HG02943 (cell line): ENCODE data around the gene AANAT.
"Not testable (repeated sequence)": the region's sequence is repeated elsewhere in the genome, so short reads cannot be mapped to it uniquely, and the experiment has no call there.

Experiments used
- ATAC-seq: cut with Tn5 transposase; IDR thresholded peaks from one replicate; pipeline ENCODE4 v1.9.1; 2021; ENCODE audit warnings: mild to moderate bottlenecking, low read depth, moderate library complexity; ENCODE audit not compliant: unreplicated experiment

Gene AANAT

GRCh38 chr17:76502341-76503211 lies 35.2 kb downstream of the AANAT start:
- no peak for ATAC-seq

- ATAC-seq = no peak
Measured at GRCh38 chr17:76504117-76504516, 36.7 kb downstream of the AANAT start.

- ATAC-seq = no peak
Measured at GRCh38 chr17:76506408-76507345, 39.3 kb downstream of the AANAT start.

- not testable (repeated sequence) for ATAC-seq
Measured at GRCh38 chr17:76508472-76509063, 41.2 kb downstream of the AANAT start.

- no peak for ATAC-seq
Measured at GRCh38 chr17:76510831-76511244, 43.4 kb downstream of the AANAT start.

- ATAC-seq = no peak
Measured at GRCh38 chr17:76511668-76512365, 44.4 kb downstream of the AANAT start.

GRCh38 chr17:76512366-76513305 lies 45.2 kb downstream of the AANAT start:
- no peak for ATAC-seq

- no peak for ATAC-seq
Measured at GRCh38 chr17:76513306-76513692, 45.9 kb downstream of the AANAT start.

GRCh38 chr17:76514355-76514754 lies 47.0 kb downstream of the AANAT start:
- ATAC-seq = not testable (repeated sequence)

GRCh38 chr17:76515274-76515949 lies 48.0 kb downstream of the AANAT start:
- ATAC-seq = no peak

GRCh38 chr17:76517638-76518038 lies 50.2 kb downstream of the AANAT start:
- no peak for ATAC-seq

- no peak for ATAC-seq
Measured at GRCh38 chr17:76519048-76519966, 51.9 kb downstream of the AANAT start.
